PC-9 (cell line): Measurements from ENCODE around the gene NUP58. TPM values are rescaled to one million over a fixed set of nuclear protein-coding genes. Genes with fewer than 3 reads are reported as not detected.

Experiments used
- BruUV-seq: library from RNA; stranded (reverse); fragments of 400-500 nt; replicated peaks from 2 replicates; lab custom pipeline; 2021; lab: Mats Ljungman, UMichigan
- CTCF ChIA-PET: fragments of 300-600 bp; sonication (Branson Sonifier 250); formaldehyde crosslinking; loops from one replicate; lab custom pipeline; 2022; ENCODE audit warnings: antibody characterized with exemption; lab: Charles Lee
- POLR2A ChIA-PET: fragments of 300-600 bp; sonication (Branson Sonifier 250); formaldehyde crosslinking; loops from one replicate; lab custom pipeline; 2022; ENCODE audit warnings: antibody characterized with exemption; ENCODE audit not compliant: unreplicated experiment; lab: Charles Lee
- DNase-seq, 2 experiments: peaks; one replicate each; pipeline versions ENCODE4 v3.0.0 to v3.0.0-alpha.2; 2015 to 2022; ENCODE audit warnings: mixed read lengths in 1 of 2
- H2AFZ ChIP-seq: fragments of 200-600 bp; sonication (generic); 2 replicates; pipeline ENCODE4 v1.8.1; 2017; ENCODE audit warnings: antibody characterized with exemption
- H3F3A ChIP-seq: fragments of 200-600 bp; sonication (generic); 2 replicates; pipeline ENCODE4 v1.8.1; 2017; ENCODE audit warnings: antibody characterized with exemption, mild to moderate bottlenecking, low read depth; ENCODE audit not compliant: insufficient read depth
- H3K27ac ChIP-seq: fragments of 200-600 bp; sonication (generic); 2 replicates; pipeline ENCODE4 v1.6.1; 2016; ENCODE audit warnings: mixed run types
- H3K27me3 ChIP-seq: fragments of 200-600 bp; sonication (generic); 2 replicates; pipeline ENCODE4 v1.6.1; 2016; ENCODE audit warnings: low read depth, mixed run types; ENCODE audit not compliant: insufficient read depth
- H3K36me3 ChIP-seq: fragments of 200-600 bp; sonication (generic); 2 replicates; pipeline ENCODE4 v1.6.1; 2016; ENCODE audit warnings: low read depth, mixed run types
- H3K4me1 ChIP-seq: fragments of 200-600 bp; sonication (generic); replicated peaks from 2 replicates; pipeline ENCODE4 v1.6.1; 2016; ENCODE audit warnings: mixed run types; ENCODE audit not compliant: insufficient read depth
- H3K4me2 ChIP-seq: fragments of 200-600 bp; sonication (generic); 2 replicates; pipeline ENCODE4 v1.6.1; 2017; ENCODE audit warnings: mixed run types
- H3K4me3 ChIP-seq: fragments of 200-600 bp; sonication (generic); 2 replicates; pipeline ENCODE4 v1.6.1; 2016; ENCODE audit warnings: mixed run types
- H3K79me2 ChIP-seq: fragments of 200-600 bp; sonication (generic); 2 replicates; pipeline ENCODE4 v1.6.1; 2017; ENCODE audit warnings: low read depth, mixed run types
- H3K9me2 ChIP-seq: fragments of 200-600 bp; sonication (generic); 2 replicates; pipeline ENCODE4 v1.8.1; 2017; ENCODE audit warnings: mild to moderate bottlenecking; ENCODE audit not compliant: insufficient read depth
- H3K9me3 ChIP-seq: fragments of 200-600 bp; sonication (generic); 2 replicates; pipeline ENCODE4 v1.8.1; 2016; ENCODE audit warnings: low read depth; ENCODE audit not compliant: insufficient read depth
- H4K20me1 ChIP-seq: fragments of 200-600 bp; sonication (generic); 2 replicates; pipeline ENCODE4 v1.8.1; 2017; ENCODE audit not compliant: insufficient read depth
- CTCF ChIP-seq: fragments of 200-600 bp; sonication (generic); conservative IDR thresholded peaks from 2 replicates; pipeline ENCODE4 v1.6.1; 2017; ENCODE audit warnings: mixed run types, antibody characterized with exemption, mild to moderate bottlenecking, moderate library complexity
- EZH2 ChIP-seq: fragments of 200-600 bp; sonication (generic); IDR thresholded peaks from 2 replicates; pipeline ENCODE4 v1.8.0; 2017; ENCODE audit warnings: antibody characterized with exemption, low read depth
- intact Hi-C: fragments of 100-400 bp; cut with micrococcal nuclease; formaldehyde crosslinking; loops from one replicate; pipeline ENCODE4 v1.10.0; 2022; ENCODE audit not compliant: unreplicated experiment
- total RNA-seq: library from RNA; stranded (reverse); gene quantifications from 2 replicates; pipeline ENCODE4 v1.2.3, GENCODE V29; 2021

Gene NUP58
- total RNA-seq, 1 experiment from 2014 or later = 55.1 TPM

GRCh38 chr13:25379011-25379410 is 77.6 kb downstream of the NUP58 start:
- ChIA-PET CTCF (no interaction called here), POLR2A (no interaction called here)
- Histone ChIP-seq H3K27ac (no peak overlapping the region), H3K36me3 (no peaks in the 10 kb centered on the region), H3K4me2 (no peak overlapping the region), H3K79me2 (no peaks in the 10 kb centered on the region), H3F3A (no peaks in the 10 kb centered on the region), H3K9me2 (no peaks in the 10 kb centered on the region), H3K27me3 (peaks cover 64% of the 10 kb centered on the region), H2AFZ (no peak overlapping the region), H3K4me1 (no peaks in the 10 kb centered on the region), H4K20me1 (no peaks in the 10 kb centered on the region), H3K4me3 (no peak overlapping the region), H3K9me3 (no peaks in the 10 kb centered on the region)
- intact Hi-C loops = loop anchor here (5.0 to 10.0 kb wide), 3 partner anchors 147 to 374 kb away; no protein-coding TSS in a partner anchor
- BruUV-seq = no TSS peak
- DNase-seq = no peak
- TF ChIP-seq EZH2 (no peak), CTCF (no peak)

- no peaks in the 10 kb centered on the region for H3K9me2 ChIP-seq
- no TSS peak for BruUV-seq
- H4K20me1 ChIP-seq = no peaks in the 10 kb centered on the region
- H3F3A ChIP-seq = no peaks in the 10 kb centered on the region
- peaks cover 64% of the 10 kb centered on the region for H3K27me3 ChIP-seq
- H3K27ac ChIP-seq = no peak overlapping the region
- H3K4me3 ChIP-seq = no peak overlapping the region
- no peak for DNase-seq
- no peak overlapping the region for H3K4me2 ChIP-seq
- TF ChIP-seq EZH2 = no peak
- TF ChIP-seq CTCF = no peak
- POLR2A ChIA-PET = no interaction called here
- intact Hi-C loops = no loop called here
- H3K36me3 ChIP-seq = no peaks in the 10 kb centered on the region
- H3K9me3 ChIP-seq = no peaks in the 10 kb centered on the region
- H3K79me2 ChIP-seq = no peaks in the 10 kb centered on the region
- no peak overlapping the region for H2AFZ ChIP-seq
- H3K4me1 ChIP-seq = no peaks in the 10 kb centered on the region
- CTCF ChIA-PET = no interaction called here
Measured at GRCh38 chr13:25380082-25380481, 78.7 kb downstream of the NUP58 start.

GRCh38 chr13:25380741-25381324 is 79.4 kb downstream of the NUP58 start:
- H3K27me3 ChIP-seq = peaks cover 66% of the 10 kb centered on the region
- CTCF ChIA-PET = no interaction called here
- H3K4me1 ChIP-seq = no peaks in the 10 kb centered on the region
- BruUV-seq = no TSS peak
- no peak overlapping the region for H3K4me3 ChIP-seq
- H3F3A ChIP-seq = no peaks in the 10 kb centered on the region
- H2AFZ ChIP-seq = no peak overlapping the region
- H4K20me1 ChIP-seq = no peaks in the 10 kb centered on the region
- intact Hi-C loops = no loop called here
- POLR2A ChIA-PET = no interaction called here
- no peaks in the 10 kb centered on the region for H3K9me2 ChIP-seq
- no peak overlapping the region for H3K4me2 ChIP-seq
- no peaks in the 10 kb centered on the region for H3K79me2 ChIP-seq
- H3K27ac ChIP-seq = no peak overlapping the region
- no peaks in the 10 kb centered on the region for H3K36me3 ChIP-seq
- H3K9me3 ChIP-seq = no peaks in the 10 kb centered on the region
- DNase-seq = no peak
- TF ChIP-seq CTCF (no peak), EZH2 (no peak)
